Measurements from ENCODE around the gene PALM3.
"Not testable (repeated sequence)": the region's sequence is repeated elsewhere in the genome, so short reads cannot be mapped to it uniquely, and the experiment has no call there.

GRCh38 chr19:14047866-14048265, 14.0 kb downstream of the PALM3 start:
- TF ChIP-seq, protein P1, sequence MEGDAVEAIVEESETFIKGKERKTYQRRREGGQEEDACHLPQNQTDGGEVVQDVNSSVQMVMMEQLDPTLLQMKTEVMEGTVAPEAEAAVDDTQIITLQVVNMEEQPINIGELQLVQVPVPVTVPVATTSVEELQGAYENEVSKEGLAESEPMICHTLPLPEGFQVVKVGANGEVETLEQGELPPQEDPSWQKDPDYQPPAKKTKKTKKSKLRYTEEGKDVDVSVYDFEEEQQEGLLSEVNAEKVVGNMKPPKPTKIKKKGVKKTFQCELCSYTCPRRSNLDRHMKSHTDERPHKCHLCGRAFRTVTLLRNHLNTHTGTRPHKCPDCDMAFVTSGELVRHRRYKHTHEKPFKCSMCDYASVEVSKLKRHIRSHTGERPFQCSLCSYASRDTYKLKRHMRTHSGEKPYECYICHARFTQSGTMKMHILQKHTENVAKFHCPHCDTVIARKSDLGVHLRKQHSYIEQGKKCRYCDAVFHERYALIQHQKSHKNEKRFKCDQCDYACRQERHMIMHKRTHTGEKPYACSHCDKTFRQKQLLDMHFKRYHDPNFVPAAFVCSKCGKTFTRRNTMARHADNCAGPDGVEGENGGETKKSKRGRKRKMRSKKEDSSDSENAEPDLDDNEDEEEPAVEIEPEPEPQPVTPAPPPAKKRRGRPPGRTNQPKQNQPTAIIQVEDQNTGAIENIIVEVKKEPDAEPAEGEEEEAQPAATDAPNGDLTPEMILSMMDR (IDR thresholded peaks at IDR 0.05), result not testable (repeated sequence)
- not testable (repeated sequence) for TF ChIP-seq EP300, POLR2A (IDR thresholded peaks at IDR 0.05)

Measured in tibial nerve (tissue), 4 donors.